ENCODE measurements around the gene ZNF804A. TPM values are rescaled to one million over a fixed set of nuclear protein-coding genes. Genes with fewer than 3 reads are reported as not detected.

ZNF804A gene
- total RNA-seq, 2 experiments from 2014 or later = not detected

GRCh38 chr2:184824597-184824996 is 226.3 kb downstream of the ZNF804A start:
- CTCF ChIA-PET = no interaction called here
- H3K4me3 ChIP-seq (ENCODE audit: low read length) = no peak overlapping the region
- no peaks in the 10 kb centered on the region for H3K36me3 Mint-ChIP-seq (ENCODE audit: low read depth)
- peaks cover 4% of the 10 kb centered on the region for H3K9me3 Mint-ChIP-seq
- no peaks in the 10 kb centered on the region for H3K36me3 ChIP-seq (ENCODE audit: insufficient read depth, low read length)
- H3K27ac Mint-ChIP-seq = no peak overlapping the region
- H3K27ac ChIP-seq (ENCODE audit: low read depth in 1 of 2, low read length in 2 of 2) = no peak overlapping the region
- no peaks in the 10 kb centered on the region for H3K27me3 ChIP-seq (ENCODE audit: control insufficient read depth in 1 of 2, insufficient read depth in 2 of 2, low read length in 2 of 2)
- no peak for TF ChIP-seq CTCF (IDR thresholded peaks at IDR 0.05)
- no peak overlapping the region for H3K4me3 Mint-ChIP-seq
- DNase-seq (no peak), ATAC-seq (ENCODE audit: poor library complexity) (no peak)
- no peaks in the 10 kb centered on the region for H3K4me1 Mint-ChIP-seq (ENCODE audit: low read depth)
- no peaks in the 10 kb centered on the region for H3K4me1 ChIP-seq (ENCODE audit: insufficient read depth, low read length)
- POLR2A ChIA-PET = no interaction called here
- intact Hi-C loops (cut with DNase I, micrococcal nuclease) = no loop called here
- H3K27me3 Mint-ChIP-seq = no peaks in the 10 kb centered on the region
- H3K9me3 ChIP-seq (ENCODE audit: control insufficient read depth in 1 of 2, insufficient read depth in 1 of 2, low read length in 2 of 2) = peaks cover 0 to 3% of the 10 kb centered on the region in 2 experiments

GRCh38 chr2:184830531-184830930 is 232.2 kb downstream of the ZNF804A start:
- POLR2A ChIA-PET = no interaction called here
- intact Hi-C loops (cut with DNase I, micrococcal nuclease) = no loop called here
- H3K27ac ChIP-seq (ENCODE audit: low read depth in 1 of 2, low read length in 2 of 2) = no peak overlapping the region
- no peaks in the 10 kb centered on the region for H3K4me1 ChIP-seq (ENCODE audit: insufficient read depth, low read length)
- no peaks in the 10 kb centered on the region for H3K36me3 ChIP-seq (ENCODE audit: insufficient read depth, low read length)
- no peaks in the 10 kb centered on the region for H3K36me3 Mint-ChIP-seq (ENCODE audit: low read depth)
- no peaks in the 10 kb centered on the region for H3K4me1 Mint-ChIP-seq (ENCODE audit: low read depth)
- no peak for TF ChIP-seq CTCF (IDR thresholded peaks at IDR 0.05)
- DNase-seq (no peak), ATAC-seq (ENCODE audit: poor library complexity) (no peak)
- peaks cover 0 to 3% of the 10 kb centered on the region in 2 experiments for H3K9me3 ChIP-seq (ENCODE audit: control insufficient read depth in 1 of 2, insufficient read depth in 1 of 2, low read length in 2 of 2)
- H3K27me3 Mint-ChIP-seq = no peaks in the 10 kb centered on the region
- no peaks in the 10 kb centered on the region for H3K9me3 Mint-ChIP-seq
- H3K27ac Mint-ChIP-seq = no peak overlapping the region
- no peak overlapping the region for H3K4me3 ChIP-seq (ENCODE audit: low read length)
- H3K27me3 ChIP-seq (ENCODE audit: control insufficient read depth in 1 of 2, insufficient read depth in 2 of 2, low read length in 2 of 2) = no peaks in the 10 kb centered on the region
- CTCF ChIA-PET = no interaction called here
- H3K4me3 Mint-ChIP-seq = no peak overlapping the region

DNA sequence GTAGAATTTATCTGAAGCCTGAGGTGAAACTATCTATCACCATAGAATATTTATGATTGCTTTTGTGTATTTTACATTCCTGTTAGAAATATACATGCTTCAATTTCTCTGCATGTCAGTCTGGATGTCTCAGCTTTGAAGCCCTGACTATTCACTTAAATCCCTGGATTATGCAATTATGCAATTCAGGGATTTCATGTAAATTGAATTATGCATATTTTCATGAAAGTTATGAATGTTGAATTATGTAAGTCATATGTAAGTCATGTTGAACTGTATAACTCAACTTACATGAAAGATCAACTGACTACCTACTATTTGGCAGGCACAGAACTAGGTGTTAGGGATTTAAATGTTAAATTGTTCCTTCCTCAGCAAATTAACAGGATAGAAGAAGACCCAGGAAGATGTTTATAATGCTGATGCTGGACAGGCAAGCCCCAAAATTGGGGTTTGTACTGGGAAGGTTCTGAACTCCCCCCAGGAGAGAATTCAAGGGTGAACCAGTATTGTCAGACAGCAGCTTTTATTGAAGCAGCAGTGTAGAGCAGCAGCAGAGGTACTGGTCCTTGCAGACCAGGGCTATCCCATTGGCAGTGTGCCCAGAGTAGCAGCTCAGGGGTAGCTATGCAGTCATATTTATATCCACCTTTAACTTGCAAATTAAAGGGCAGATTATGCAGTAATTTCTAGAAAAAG is 236.5 kb downstream of the ZNF804A start:
- Mint-ChIP-seq H3K36me3 (ENCODE audit: low read depth) (no peaks in the 10 kb centered on the region), H3K4me1 (ENCODE audit: low read depth) (no peaks in the 10 kb centered on the region), H3K4me3 (no peak overlapping the region), H3K27ac (no peak overlapping the region), H3K9me3 (no peaks in the 10 kb centered on the region), H3K27me3 (no peaks in the 10 kb centered on the region)
- no peak for ATAC-seq (ENCODE audit: poor library complexity)
- no peaks in the 10 kb centered on the region for H3K36me3 ChIP-seq (ENCODE audit: insufficient read depth, low read length)
- POLR2A ChIA-PET = no interaction called here
- H3K4me3 ChIP-seq (ENCODE audit: low read length) = no peak overlapping the region
- TF ChIP-seq CTCF (IDR thresholded peaks at IDR 0.05) = no peak
- no peak for DNase-seq
- no peaks in the 10 kb centered on the region for H3K9me3 ChIP-seq (ENCODE audit: control insufficient read depth in 1 of 2, insufficient read depth in 1 of 2, low read length in 2 of 2)
- no peak overlapping the region for H3K27ac ChIP-seq (ENCODE audit: low read depth in 1 of 2, low read length in 2 of 2)
- intact Hi-C loops (cut with DNase I, micrococcal nuclease) = no loop called here
- no peaks in the 10 kb centered on the region for H3K27me3 ChIP-seq (ENCODE audit: control insufficient read depth in 1 of 2, insufficient read depth in 2 of 2, low read length in 2 of 2)
- CTCF ChIA-PET = no interaction called here
- no peaks in the 10 kb centered on the region for H3K4me1 ChIP-seq (ENCODE audit: insufficient read depth, low read length)
